Stimulated activated CD4-positive, alpha-beta T cell treated with anti-CD3 and anti-CD28 coated beads, Interleukin-12 subunit alpha, Interleukin-12 subunit beta, amount 100 ng/mL, for 24 hours (primary cell): ENCODE measurements around the gene PCNT.

Source experiments
- DNase-seq, 2 experiments: peaks; one replicate each; pipeline ENCODE4 v3.0.0-alpha.2; 2020; ENCODE audit warnings: low read depth in 2 of 2

The PCNT gene, protein sequence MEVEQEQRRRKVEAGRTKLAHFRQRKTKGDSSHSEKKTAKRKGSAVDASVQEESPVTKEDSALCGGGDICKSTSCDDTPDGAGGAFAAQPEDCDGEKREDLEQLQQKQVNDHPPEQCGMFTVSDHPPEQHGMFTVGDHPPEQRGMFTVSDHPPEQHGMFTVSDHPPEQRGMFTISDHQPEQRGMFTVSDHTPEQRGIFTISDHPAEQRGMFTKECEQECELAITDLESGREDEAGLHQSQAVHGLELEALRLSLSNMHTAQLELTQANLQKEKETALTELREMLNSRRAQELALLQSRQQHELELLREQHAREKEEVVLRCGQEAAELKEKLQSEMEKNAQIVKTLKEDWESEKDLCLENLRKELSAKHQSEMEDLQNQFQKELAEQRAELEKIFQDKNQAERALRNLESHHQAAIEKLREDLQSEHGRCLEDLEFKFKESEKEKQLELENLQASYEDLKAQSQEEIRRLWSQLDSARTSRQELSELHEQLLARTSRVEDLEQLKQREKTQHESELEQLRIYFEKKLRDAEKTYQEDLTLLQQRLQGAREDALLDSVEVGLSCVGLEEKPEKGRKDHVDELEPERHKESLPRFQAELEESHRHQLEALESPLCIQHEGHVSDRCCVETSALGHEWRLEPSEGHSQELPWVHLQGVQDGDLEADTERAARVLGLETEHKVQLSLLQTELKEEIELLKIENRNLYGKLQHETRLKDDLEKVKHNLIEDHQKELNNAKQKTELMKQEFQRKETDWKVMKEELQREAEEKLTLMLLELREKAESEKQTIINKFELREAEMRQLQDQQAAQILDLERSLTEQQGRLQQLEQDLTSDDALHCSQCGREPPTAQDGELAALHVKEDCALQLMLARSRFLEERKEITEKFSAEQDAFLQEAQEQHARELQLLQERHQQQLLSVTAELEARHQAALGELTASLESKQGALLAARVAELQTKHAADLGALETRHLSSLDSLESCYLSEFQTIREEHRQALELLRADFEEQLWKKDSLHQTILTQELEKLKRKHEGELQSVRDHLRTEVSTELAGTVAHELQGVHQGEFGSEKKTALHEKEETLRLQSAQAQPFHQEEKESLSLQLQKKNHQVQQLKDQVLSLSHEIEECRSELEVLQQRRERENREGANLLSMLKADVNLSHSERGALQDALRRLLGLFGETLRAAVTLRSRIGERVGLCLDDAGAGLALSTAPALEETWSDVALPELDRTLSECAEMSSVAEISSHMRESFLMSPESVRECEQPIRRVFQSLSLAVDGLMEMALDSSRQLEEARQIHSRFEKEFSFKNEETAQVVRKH (N-terminal part only)

GRCh38 chr21:46323710-46324389 is at the start of gene PCNT, which contains the start of gene C21orf58:
Gene PCNT (plus strand): TSS chr21:46324156. CDS start chr21:46324229, 73 bp downstream.
Gene C21orf58 (minus strand): TSS chr21:46323870. CDS start chr21:46322738, 1,132 bp downstream.
- DNase-seq = peak; percentile 92 to 93

DNA sequence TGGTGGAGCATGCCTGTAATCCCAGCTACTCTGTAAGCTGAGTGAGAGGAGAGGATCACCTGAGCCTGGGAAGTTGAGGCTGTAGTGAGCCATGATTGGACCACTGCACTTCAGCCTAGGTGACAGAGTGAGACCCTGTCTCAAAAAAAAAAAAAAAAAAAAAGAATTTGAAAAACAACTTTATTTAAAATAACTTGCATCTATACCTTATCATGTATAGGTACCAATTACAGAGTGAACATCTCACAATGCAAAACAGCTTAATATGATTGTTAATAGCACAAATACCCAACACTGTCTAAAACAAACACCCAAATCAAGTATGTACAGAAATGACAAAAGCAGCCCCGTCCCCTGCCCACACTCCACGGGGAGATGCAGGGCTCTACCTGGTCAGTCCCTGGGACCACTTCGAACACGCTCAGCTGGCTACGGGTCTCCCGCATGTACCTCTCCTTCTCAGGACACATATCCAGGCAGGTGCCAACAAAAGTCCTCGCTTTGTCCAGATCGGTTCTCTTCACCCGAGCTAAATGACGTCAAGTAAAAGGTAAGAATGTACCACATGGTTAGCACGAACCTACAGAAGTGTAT is 49.1 kb upstream of the PCNT start:
- no peak for DNase-seq

- no peak for DNase-seq
These were observed 39.8 kb upstream of the PCNT start for GRCh38 chr21:46284077-46284644.

DNA sequence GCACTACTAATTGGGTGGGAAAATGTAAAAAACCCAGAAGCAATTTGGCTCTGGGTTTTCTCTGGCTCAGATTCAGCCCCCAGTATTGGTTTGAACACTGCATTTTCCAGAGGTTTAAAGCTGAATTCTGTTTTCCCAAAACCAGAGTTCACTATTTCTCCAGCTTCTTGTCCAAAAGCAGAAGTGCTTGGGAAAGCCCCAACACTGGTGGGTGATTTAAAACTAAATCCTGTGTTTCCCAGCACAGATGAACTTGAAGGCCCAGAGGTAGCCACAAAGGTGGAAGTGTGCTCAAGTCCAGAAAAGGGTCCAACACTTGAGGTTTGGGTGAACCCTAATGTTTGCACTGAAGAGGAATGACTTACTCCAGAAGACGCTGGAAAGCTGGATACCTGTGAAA is 39.2 kb upstream of the PCNT start:
- no peak for DNase-seq

GRCh38 chr21:46285206-46285661 is 38.7 kb upstream of the PCNT start, which contains the start of gene MCM3AP:
Gene MCM3AP (minus strand): TSS chr21:46285611. CDS start chr21:46285286, 325 bp downstream.
- no peak for DNase-seq

- peak; percentile 73 to 82 for DNase-seq
These were observed 38.0 kb upstream of the PCNT start, which contains the start of gene YBEY for GRCh38 chr21:46285761-46286647. Gene YBEY (plus strand): TSS chr21:46286342. CDS start chr21:46286914, 572 bp downstream.

- no peak for DNase-seq
These were observed 37.3 kb upstream of the PCNT start for GRCh38 chr21:46286648-46287002.

DNA sequence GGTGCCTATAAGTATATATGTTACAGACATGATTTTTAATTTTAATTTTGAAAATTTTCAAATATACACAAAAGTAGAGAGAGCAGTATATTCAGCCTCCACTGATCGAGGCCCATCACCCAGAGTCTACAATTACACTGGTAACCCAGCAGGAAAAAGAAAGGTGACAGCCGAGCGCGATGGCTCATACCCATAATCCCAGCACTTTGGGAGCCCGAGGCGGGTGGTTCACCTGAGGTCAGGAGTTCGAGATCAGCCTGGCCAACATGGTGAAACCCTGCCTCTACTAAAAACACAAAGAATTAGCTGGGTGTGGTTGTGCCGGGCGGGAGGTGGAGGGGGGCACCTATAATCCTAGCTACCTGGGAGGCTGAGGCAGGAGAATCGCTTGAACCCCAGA is 36.4 kb upstream of the PCNT start:
- no peak for DNase-seq

- no peak for DNase-seq
These were observed 34.2 kb upstream of the PCNT start for GRCh38 chr21:46289655-46290179.

GRCh38 chr21:46291561-46291960 is 32.4 kb upstream of the PCNT start:
- no peak for DNase-seq

DNA sequence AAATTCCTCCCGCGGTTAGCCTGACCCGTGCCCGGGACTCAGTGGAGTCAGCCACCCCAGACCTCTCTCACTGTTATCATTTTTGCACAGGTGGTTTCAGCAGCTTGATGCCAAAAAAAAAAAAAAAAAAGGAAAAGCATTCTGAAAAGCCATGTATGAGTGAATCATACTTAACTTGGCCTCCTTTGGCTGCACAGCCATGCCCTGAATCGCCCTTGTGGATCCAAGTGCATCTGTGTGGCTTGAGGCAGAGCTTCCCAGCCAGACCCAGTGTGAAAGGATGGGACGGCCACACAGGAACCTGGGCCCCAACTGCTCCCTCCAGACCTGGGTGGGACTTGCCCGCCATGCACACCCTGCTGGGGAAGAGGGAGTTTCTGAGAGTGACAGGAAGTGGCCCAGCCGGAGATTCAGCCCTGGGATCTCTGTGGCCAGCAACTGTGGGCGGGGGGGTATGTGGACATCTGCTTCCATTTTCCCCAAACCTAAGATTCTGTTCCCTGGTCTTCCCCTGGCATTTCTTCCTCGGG is 29.2 kb upstream of the PCNT start:
- no peak for DNase-seq

DNA sequence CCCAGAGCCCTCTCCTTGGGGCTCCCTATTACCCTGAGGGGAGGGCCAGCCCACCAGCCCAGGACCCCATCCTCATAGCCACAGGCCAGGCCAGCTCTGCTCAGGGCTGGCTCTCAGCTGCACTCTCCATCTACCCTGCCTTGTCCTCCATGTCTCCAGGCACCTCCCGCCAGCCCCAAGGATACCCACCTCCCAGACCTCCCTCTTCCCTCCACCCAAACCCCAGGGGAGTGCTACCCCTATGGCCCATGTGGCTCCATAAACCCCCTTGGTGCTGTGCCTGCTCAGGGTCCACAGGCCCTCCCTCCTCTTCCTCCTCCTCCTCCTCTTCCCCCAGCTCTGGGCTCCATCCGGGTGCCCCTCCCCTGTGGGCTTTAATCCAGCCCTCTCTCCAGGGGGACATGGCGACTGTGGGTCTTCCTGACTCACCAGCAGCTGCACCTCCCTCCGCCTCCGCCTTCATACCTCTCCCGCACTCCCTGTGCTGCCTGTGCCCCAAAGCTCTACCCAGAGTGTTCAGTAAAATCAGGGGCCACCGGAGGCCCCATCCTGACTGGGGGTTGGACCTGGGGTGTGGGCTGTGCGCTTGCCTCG is 28.7 kb upstream of the PCNT start:
- DNase-seq = no peak

DNA sequence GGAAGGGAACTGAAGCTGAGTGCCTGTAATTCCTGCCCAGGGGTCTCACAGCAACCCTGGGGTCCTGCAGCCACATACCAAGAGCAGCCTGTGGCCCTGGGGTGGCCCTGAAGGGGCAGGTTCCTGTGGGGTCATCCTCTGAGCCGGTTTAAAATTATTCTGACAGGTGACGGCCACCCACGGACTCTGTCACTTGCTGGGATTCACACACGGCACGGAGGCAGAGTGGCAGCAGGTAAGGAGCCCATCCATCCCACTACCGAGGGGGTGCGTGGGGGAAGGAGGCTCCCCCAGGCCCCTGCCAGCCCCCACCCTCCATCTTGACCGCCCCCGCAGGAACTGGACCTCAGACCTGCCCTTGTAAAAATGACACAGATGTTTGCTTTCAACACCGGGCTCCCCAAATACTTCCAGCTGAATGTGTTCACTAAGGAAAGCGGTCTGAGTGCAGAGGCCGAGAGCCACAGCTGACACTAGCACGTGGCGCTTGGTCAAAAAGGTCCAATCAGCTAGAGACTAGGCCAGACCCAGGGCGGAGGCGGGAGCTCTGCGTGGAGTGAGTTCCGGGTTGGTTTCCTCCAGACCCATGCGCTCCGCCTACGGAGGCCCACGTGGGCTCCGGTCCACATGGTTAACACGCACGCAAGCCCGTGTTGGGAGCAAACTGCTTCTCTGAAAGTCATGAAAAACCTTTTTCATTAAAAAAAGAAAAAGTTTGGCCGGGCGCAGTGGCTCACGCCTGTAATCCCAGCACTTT is 27.8 kb upstream of the PCNT start:
- DNase-seq = peak; percentile 29 to 48

DNA sequence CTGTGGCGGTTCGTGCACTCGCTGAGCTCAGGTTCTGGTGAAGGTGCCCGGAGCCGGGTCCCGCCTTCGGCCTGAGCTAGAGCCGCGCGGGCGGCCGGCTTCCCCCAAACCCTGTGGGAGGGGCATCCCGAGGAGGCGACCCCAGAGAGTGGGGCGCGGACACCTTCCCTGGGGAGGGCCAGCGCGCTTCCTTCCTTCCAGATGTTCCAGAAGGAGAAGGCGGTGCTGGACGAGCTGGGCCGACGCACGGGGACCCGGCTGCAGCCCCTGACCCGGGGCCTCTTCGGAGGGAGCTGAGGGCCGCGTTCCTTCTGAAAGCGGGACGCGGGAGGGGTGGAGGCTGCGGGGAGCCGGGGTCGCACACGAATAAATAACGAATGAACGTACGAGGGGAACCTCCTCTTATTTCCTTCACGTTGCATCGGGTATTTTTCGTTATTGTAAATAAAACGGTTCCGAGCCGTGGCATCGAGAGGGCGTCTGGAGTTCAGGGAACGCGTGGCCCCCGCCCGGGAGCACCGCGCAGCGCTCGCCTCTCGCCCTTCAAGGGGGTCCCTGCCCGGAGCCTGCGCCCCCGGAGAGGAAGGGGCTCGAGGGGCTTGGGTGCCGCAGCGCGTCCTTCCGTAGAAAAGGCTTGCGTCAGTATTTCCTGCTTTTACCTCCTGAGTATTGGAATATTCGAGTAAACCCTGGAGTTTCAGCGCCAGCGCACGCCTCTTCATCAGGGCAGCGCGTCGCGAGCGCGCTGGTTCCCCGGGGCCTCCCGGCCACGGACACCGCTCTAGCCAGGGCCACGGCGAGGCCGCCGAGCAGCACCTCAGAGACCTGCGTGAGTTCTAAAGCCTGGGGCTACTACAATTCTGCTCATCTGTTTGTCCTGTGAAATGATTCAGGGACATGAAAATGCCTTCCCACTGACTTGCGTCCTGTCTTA is 26.4 kb upstream of the PCNT start:
- no peak for DNase-seq

- no peak for DNase-seq
These were observed 24.8 kb upstream of the PCNT start for GRCh38 chr21:46299167-46299566.

- DNase-seq = no peak
These were observed 22.2 kb upstream of the PCNT start for GRCh38 chr21:46301759-46302158.
